WTC11 (cell line): Measurements from ENCODE around the gene STAG1. TPM values are rescaled to one million over a fixed set of nuclear protein-coding genes. Genes with fewer than 3 reads are reported as not detected.

Source experiments
- ATAC-seq: fragments of 200-7000 bp; cut with Tn5 transposase; 2 replicates; pipeline ENCODE4 v1.10.0; 2021; ENCODE audit warnings: mild to moderate bottlenecking, moderate library complexity
- CTCF ChIA-PET: fragments of 300-600 bp; sonication (Branson Sonifier 250); formaldehyde crosslinking; loops from one replicate; lab custom pipeline; 2021; ENCODE audit warnings: antibody characterized with exemption; lab: Charles Lee
- POLR2A ChIA-PET: fragments of 350-600 bp; sonication (Branson Sonifier 250); formaldehyde crosslinking; loops from one replicate; lab custom pipeline; 2021; ENCODE audit warnings: antibody characterized with exemption; lab: Charles Lee
- DNase-seq: peaks from one replicate; pipeline ENCODE4 v3.0.0; 2021; ENCODE audit warnings: low spot score
- H3K27ac Mint-ChIP-seq: 2 replicates; pipeline ENCODE4 v1.8.0; 2021; ENCODE audit warnings: mixed read lengths
- H3K27me3 Mint-ChIP-seq: 2 replicates; pipeline ENCODE4 v1.8.0; 2021; ENCODE audit warnings: low read depth, mild to moderate bottlenecking, moderate library complexity, mixed read lengths
- H3K36me3 Mint-ChIP-seq: 2 replicates; pipeline ENCODE4 v1.8.0; 2021; ENCODE audit warnings: mixed read lengths
- H3K4me1 Mint-ChIP-seq: 2 replicates; pipeline ENCODE4 v1.8.0; 2022; ENCODE audit warnings: mixed read lengths
- H3K4me3 Mint-ChIP-seq: 2 replicates; pipeline ENCODE4 v1.8.0; 2021; ENCODE audit warnings: mild to moderate bottlenecking, moderate library complexity, mixed read lengths
- H3K9me3 Mint-ChIP-seq: 2 replicates; pipeline ENCODE4 v1.8.0; 2021; ENCODE audit warnings: mixed read lengths
- CREM ChIP-seq: sonication (generic); formaldehyde crosslinking; IDR thresholded peaks from 2 replicates; pipeline ENCODE4 v1.8.1; 2022; ENCODE audit warnings: mild to moderate bottlenecking, missing genetic modification reagents, moderate library complexity
- FOXJ3 ChIP-seq: sonication (generic); formaldehyde crosslinking; IDR thresholded peaks from 2 replicates; pipeline ENCODE4 v1.9.0; 2021; ENCODE audit warnings: missing genetic modification reagents, mild to moderate bottlenecking, borderline replicate concordance
- FOXK1 ChIP-seq: sonication (generic); formaldehyde crosslinking; IDR thresholded peaks from 2 replicates; pipeline ENCODE4 v1.8.0; 2022; ENCODE audit warnings: mild to moderate bottlenecking, moderate library complexity, missing genetic modification reagents
- GABPB1 ChIP-seq: sonication (generic); formaldehyde crosslinking; IDR thresholded peaks from 2 replicates; pipeline ENCODE4 v1.8.1; 2023; ENCODE audit warnings: mild to moderate bottlenecking, missing genetic modification reagents
- JAZF1 ChIP-seq: fragments of 250-450 bp; sonication (Bioruptor Pico); IDR thresholded peaks from 2 replicates; pipeline ENCODE4 v1.9.0; 2021; ENCODE audit warnings: moderate library complexity, mild to moderate bottlenecking, inconsistent platforms
- JUN ChIP-seq: sonication (generic); formaldehyde crosslinking; IDR thresholded peaks from 2 replicates; pipeline ENCODE4 v1.8.0; 2023; ENCODE audit warnings: mild to moderate bottlenecking, missing genetic modification reagents
- ZNF317 ChIP-seq: sonication (generic); formaldehyde crosslinking; IDR thresholded peaks from 2 replicates; pipeline ENCODE4 v1.8.1; 2023; ENCODE audit warnings: low read depth, mild to moderate bottlenecking, moderate library complexity, missing genetic modification reagents, borderline replicate concordance
- ZNF396 ChIP-seq: fragments of 250-450 bp; sonication (Bioruptor Pico); IDR thresholded peaks from 2 replicates; pipeline ENCODE4 v1.8.0; 2021; ENCODE audit warnings: mild to moderate bottlenecking, moderate library complexity, borderline replicate concordance
- ZNF416 ChIP-seq: fragments of 250-450 bp; sonication (Bioruptor Pico); IDR thresholded peaks from 2 replicates; pipeline ENCODE4 v1.9.0; 2021; ENCODE audit warnings: mild to moderate bottlenecking, inconsistent platforms
- total RNA-seq: library from RNA; stranded (reverse); gene quantifications from 3 replicates; pipeline ENCODE4 v1.2.3, GENCODE V29; 2021
- TF ChIP-seq, protein P1 (sequence below): fragments of 250-450 bp; sonication (Bioruptor Pico); IDR thresholded peaks from 2 replicates; pipeline ENCODE4 v1.9.0; 2021; ENCODE audit warnings: moderate library complexity, mild to moderate bottlenecking, inconsistent platforms, borderline replicate concordance
- TF ChIP-seq, protein P2 (sequence below): sonication (generic); formaldehyde crosslinking; IDR thresholded peaks from 2 replicates; pipeline ENCODE4 v1.8.1; 2022; ENCODE audit warnings: missing genetic modification reagents, borderline replicate concordance
- TF ChIP-seq, protein P3 (sequence below): sonication (generic); formaldehyde crosslinking; IDR thresholded peaks from 2 replicates; pipeline ENCODE4 v1.8.0; 2022; ENCODE audit warnings: missing genetic modification reagents
- TF ChIP-seq, protein P4 (sequence below): sonication (generic); formaldehyde crosslinking; IDR thresholded peaks from 2 replicates; pipeline ENCODE4 v1.8.0; 2023; ENCODE audit warnings: missing genetic modification reagents
- TF ChIP-seq, protein P5 (sequence below): sonication (generic); formaldehyde crosslinking; IDR thresholded peaks from 2 replicates; pipeline ENCODE4 v1.8.1; 2023; ENCODE audit warnings: mild to moderate bottlenecking, missing genetic modification reagents

Gene STAG1
- total RNA-seq, 1 experiment from 2014 or later: 20.7 TPM

DNA sequence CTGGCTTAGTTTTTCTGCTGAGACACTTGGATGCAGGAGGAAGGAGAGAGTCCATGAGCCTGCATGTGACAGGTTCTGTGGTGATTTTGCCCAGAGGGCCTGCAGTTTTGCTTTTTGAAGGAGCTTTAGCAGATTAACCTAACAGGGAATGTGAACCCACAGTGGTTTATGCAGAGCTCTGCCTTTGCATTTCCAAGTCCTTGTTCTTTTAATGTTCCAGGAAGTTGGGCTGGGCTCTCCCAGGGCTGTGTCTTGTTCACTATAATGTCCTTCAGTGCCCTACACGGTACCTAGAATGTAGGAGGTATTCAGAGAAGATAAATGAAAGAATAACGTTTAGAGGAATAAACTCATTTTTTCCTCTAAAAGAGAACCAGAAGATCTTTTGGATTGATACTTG is 451.7 kb downstream of the STAG1 start:
- ChIA-PET CTCF (no interaction called here), POLR2A (no interaction called here)
- no peak for TF ChIP-seq CREM (CRISPR knock-in tag)
- TF ChIP-seq FOXJ3: no peak
- no peak for TF ChIP-seq GABPB1 (CRISPR knock-in tag)
- Mint-ChIP-seq H3K36me3 (peaks cover 28% of the 10 kb centered on the region), H3K27me3 (no peaks in the 10 kb centered on the region), H3K4me1 (peaks cover 26% of the 10 kb centered on the region), H3K4me3 (no peak overlapping the region), H3K9me3 (no peaks in the 10 kb centered on the region), H3K27ac (peak overlapping the region; percentile 72; the same call in 1 of the 2 replicates)
- DNase-seq (no peak), ATAC-seq (no peak)

DNA sequence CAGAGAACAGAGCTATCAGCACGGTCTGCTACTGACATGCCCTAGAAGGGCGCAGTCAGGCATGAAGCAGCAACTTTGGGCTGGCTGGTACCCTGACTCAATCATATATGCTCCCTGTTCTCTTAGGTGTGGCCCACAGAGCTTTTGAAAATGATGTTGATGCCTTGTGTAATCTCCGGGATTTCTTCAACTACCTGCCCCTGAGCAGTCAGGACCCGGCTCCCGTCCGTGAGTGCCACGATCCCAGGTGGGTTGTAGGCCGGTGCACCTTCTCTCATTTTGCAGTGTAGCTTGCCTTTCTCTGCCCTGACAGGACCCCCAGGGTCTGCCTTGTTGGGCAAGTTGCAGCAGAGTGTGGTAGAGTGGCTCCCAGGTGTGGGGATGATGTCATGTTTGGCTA is 454.4 kb downstream of the STAG1 start:
- Mint-ChIP-seq H3K36me3 (peaks cover 44% of the 10 kb centered on the region), H3K4me1 (peaks cover 26% of the 10 kb centered on the region), H3K27me3 (no peaks in the 10 kb centered on the region), H3K27ac (peak overlapping the region; percentile 82), H3K9me3 (no peaks in the 10 kb centered on the region), H3K4me3 (no peak overlapping the region)
- no peak for DNase-seq
- POLR2A ChIA-PET: interaction anchor here (1.2 kb wide), 1 partner anchor 455 kb away, joined by 3 read pairs; the partner anchor contains the start of gene STAG1
- CTCF ChIA-PET: interaction anchor here (1.1 to 1.2 kb wide), 2 partner anchors 54 to 455 kb away, joined by 5 read pairs; partner anchors contain the start of gene STAG1
- no peak; the same call in 1 of the 2 replicates for ATAC-seq
- TF ChIP-seq, protein P1, sequence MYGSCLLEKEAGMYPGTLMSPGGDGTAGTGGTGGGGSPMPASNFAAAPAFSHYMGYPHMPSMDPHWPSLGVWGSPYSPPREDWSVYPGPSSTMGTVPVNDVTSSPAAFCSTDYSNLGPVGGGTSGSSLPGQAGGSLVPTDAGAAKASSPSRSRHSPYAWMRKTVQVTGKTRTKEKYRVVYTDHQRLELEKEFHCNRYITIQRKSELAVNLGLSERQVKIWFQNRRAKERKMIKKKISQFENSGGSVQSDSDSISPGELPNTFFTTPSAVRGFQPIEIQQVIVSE: no peak
- TF ChIP-seq JUN: no peak
- TF ChIP-seq, protein P2, sequence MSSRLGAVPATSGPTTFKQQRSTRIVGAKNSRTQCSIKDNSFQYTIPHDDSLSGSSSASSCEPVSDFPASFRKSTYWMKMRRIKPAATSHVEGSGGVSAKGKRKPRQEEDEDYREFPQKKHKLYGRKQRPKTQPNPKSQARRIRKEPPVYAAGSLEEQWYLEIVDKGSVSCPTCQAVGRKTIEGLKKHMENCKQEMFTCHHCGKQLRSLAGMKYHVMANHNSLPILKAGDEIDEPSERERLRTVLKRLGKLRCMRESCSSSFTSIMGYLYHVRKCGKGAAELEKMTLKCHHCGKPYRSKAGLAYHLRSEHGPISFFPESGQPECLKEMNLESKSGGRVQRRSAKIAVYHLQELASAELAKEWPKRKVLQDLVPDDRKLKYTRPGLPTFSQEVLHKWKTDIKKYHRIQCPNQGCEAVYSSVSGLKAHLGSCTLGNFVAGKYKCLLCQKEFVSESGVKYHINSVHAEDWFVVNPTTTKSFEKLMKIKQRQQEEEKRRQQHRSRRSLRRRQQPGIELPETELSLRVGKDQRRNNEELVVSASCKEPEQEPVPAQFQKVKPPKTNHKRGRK (CRISPR knock-in tag): no peak
- TF ChIP-seq, protein P3, sequence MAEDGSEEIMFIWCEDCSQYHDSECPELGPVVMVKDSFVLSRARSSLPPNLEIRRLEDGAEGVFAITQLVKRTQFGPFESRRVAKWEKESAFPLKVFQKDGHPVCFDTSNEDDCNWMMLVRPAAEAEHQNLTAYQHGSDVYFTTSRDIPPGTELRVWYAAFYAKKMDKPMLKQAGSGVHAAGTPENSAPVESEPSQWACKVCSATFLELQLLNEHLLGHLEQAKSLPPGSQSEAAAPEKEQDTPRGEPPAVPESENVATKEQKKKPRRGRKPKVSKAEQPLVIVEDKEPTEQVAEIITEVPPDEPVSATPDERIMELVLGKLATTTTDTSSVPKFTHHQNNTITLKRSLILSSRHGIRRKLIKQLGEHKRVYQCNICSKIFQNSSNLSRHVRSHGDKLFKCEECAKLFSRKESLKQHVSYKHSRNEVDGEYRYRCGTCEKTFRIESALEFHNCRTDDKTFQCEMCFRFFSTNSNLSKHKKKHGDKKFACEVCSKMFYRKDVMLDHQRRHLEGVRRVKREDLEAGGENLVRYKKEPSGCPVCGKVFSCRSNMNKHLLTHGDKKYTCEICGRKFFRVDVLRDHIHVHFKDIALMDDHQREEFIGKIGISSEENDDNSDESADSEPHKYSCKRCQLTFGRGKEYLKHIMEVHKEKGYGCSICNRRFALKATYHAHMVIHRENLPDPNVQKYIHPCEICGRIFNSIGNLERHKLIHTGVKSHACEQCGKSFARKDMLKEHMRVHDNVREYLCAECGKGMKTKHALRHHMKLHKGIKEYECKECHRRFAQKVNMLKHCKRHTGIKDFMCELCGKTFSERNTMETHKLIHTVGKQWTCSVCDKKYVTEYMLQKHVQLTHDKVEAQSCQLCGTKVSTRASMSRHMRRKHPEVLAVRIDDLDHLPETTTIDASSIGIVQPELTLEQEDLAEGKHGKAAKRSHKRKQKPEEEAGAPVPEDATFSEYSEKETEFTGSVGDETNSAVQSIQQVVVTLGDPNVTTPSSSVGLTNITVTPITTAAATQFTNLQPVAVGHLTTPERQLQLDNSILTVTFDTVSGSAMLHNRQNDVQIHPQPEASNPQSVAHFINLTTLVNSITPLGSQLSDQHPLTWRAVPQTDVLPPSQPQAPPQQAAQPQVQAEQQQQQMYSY: no peak
- TF ChIP-seq ZNF416 (CRISPR knock-in tag): no peak
- TF ChIP-seq, protein P4, sequence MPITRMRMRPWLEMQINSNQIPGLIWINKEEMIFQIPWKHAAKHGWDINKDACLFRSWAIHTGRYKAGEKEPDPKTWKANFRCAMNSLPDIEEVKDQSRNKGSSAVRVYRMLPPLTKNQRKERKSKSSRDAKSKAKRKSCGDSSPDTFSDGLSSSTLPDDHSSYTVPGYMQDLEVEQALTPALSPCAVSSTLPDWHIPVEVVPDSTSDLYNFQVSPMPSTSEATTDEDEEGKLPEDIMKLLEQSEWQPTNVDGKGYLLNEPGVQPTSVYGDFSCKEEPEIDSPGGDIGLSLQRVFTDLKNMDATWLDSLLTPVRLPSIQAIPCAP (CRISPR knock-in tag): no peak
- TF ChIP-seq ZNF317 (CRISPR knock-in tag): no peak
- TF ChIP-seq ZNF396 (CRISPR knock-in tag): no peak
- TF ChIP-seq, protein P5, sequence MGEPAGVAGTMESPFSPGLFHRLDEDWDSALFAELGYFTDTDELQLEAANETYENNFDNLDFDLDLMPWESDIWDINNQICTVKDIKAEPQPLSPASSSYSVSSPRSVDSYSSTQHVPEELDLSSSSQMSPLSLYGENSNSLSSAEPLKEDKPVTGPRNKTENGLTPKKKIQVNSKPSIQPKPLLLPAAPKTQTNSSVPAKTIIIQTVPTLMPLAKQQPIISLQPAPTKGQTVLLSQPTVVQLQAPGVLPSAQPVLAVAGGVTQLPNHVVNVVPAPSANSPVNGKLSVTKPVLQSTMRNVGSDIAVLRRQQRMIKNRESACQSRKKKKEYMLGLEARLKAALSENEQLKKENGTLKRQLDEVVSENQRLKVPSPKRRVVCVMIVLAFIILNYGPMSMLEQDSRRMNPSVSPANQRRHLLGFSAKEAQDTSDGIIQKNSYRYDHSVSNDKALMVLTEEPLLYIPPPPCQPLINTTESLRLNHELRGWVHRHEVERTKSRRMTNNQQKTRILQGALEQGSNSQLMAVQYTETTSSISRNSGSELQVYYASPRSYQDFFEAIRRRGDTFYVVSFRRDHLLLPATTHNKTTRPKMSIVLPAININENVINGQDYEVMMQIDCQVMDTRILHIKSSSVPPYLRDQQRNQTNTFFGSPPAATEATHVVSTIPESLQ (CRISPR knock-in tag): no peak

DNA sequence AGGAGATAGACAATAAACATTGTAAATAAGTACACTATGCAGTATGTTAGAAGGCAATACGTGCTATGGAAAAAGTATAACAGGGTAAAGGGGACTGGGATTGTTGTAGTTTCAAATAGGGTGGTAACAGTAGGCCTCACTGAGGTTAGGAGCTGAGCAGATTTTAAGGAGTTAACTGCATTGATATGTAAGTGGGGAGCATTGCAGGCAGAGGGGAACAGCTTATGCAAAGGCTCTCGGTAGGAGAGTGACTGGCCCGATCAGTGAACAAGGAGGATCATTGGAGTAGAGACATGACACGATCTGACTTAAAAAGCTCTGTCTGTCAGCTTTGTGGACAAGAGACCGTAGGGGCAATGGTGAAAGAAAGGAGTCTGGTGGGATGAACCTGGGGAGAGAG is 455.2 kb downstream of the STAG1 start:
- CTCF ChIA-PET: interaction anchor here (0.6 to 1.2 kb wide), 5 partner anchors 19 to 456 kb away, joined by 3 to 5 read pairs (median 4); partner anchors contain the start of gene STAG1
- Mint-ChIP-seq H3K9me3 (no peaks in the 10 kb centered on the region), H3K4me1 (peaks cover 26% of the 10 kb centered on the region), H3K27me3 (no peaks in the 10 kb centered on the region), H3K4me3 (no peak overlapping the region; the same call in 1 of the 2 replicates), H3K36me3 (peaks cover 48% of the 10 kb centered on the region), H3K27ac (peak overlapping the region; percentile 80)
- POLR2A ChIA-PET: interaction anchor here (0.9 to 1.2 kb wide), 3 partner anchors 23 to 456 kb away, joined by 3 to 4 read pairs (median 3); partner anchors contain the start of genes MSL2 and STAG1
- peak; percentile 96 for ATAC-seq
- no peak for DNase-seq
- TF ChIP-seq FOXK1 (CRISPR knock-in tag) (0 out of 2 replicates have a peak, but pooled peaks have one; percentile 14), JAZF1 (CRISPR knock-in tag) (no peak)
